Adrenal gland (tissue), 12 donors: ENCODE results near the gene BRPF1. TPM values are rescaled to one million over a fixed set of nuclear protein-coding genes. Genes with fewer than 3 reads are reported as not detected.

Source experiments
- DNase-seq, 7 donors: peaks; one replicate each; pipeline ENCODE4 v3.0.0-alpha.2; 2019 to 2020
- H3K27ac ChIP-seq, 5 donors: fragments of 200-600 bp; sonication (generic) in 4 of 5; 1 replicate in 3 of 5; 2 replicates in 2 of 5; pipeline versions ENCODE4 v1.5.1 to v1.8.0; 2016 to 2020; ENCODE audit warnings: mild to moderate bottlenecking in 1 of 5
- H3K27me3 ChIP-seq: fragments of 200-600 bp; 2 replicates; pipeline ENCODE4 v1.8.0; 2021
- H3K36me3 ChIP-seq, 2 donors: fragments of 200-600 bp; replicated peaks in 1 of 2; 1 replicate in 1 of 2; 2 replicates in 1 of 2; pipeline versions ENCODE4 v1.5.1 to v1.8.0; 2018 to 2022
- H3K4me1 ChIP-seq, 2 donors: fragments of 200-600 bp; replicated peaks in 1 of 2; 1 replicate in 1 of 2; 2 replicates in 1 of 2; pipeline versions ENCODE4 v1.5.1 to v1.8.0; 2018 to 2021
- H3K4me3 ChIP-seq, 4 donors: fragments of 200-600 bp; sonication (generic) in 3 of 4; one replicate each; pipeline ENCODE4 v1.5.1; 2016 to 2018
- H3K9me3 ChIP-seq, 3 donors: fragments of 200-600 bp; sonication (generic) in 1 of 3; replicated peaks in 1 of 3; 1 replicate in 2 of 3; 2 replicates in 1 of 3; pipeline versions ENCODE4 v1.5.1 to v1.8.0; 2016 to 2021
- CTCF ChIP-seq, 6 experiments: fragments of 450-650 bp in 4 of 6; fragments of 200-600 bp in 2 of 6; sonication (generic) in 1 of 6; IDR thresholded peaks; 1 replicate in 5 of 6; 2 replicates in 1 of 6; pipeline versions ENCODE4 v1.5.1 to v1.8.0; 2016 to 2021; ENCODE audit warnings: antibody characterized with exemption in 6 of 6, mild to moderate bottlenecking in 2 of 6, moderate library complexity in 1 of 6
- POLR2A ChIP-seq, 2 donors: fragments of 450-650 bp; IDR thresholded peaks; one replicate each; pipeline ENCODE4 v1.6.1; 2017; ENCODE audit warnings: antibody characterized with exemption in 2 of 2, mild to moderate bottlenecking in 2 of 2, moderate library complexity in 1 of 2
- WGBS, 4 donors: extraction: QIAGEN DNeasy Blood & Tissue Kit in 2 of 4; methylation state at CpG; one replicate each; pipeline versions ENCODE4 v1.1.5 to v1.1.7; 2013 to 2017; 5-methylcytosine and 5-hydroxymethylcytosine counted together
- intact Hi-C, 2 donors: fragments of 100-400 bp; cut with DNase I; formaldehyde crosslinking; loops; one replicate each; pipeline versions ENCODE4 v1.14.1 to v1.15.0; 2022 to 2023
- polyA plus RNA-seq, 3 donors: library from polyadenylated mRNA; stranded (reverse); fragments of 200-250 nt in 2 of 3; fragments of 350-450 nt in 1 of 3; fragmentation: Illumina TruSeq in 1 of 3; extraction: RNeasy Lipid Tissue Mini Kit (QIAGEN cat#74804) in 1 of 3; gene quantifications; one replicate each; pipeline ENCODE4 v1.2.3, GENCODE V29; 2013 to 2014
- total RNA-seq, 9 donors: library from RNA; depleted of rRNA in 4 of 9; stranded (reverse); fragments of >200 nt in 4 of 9; fragments of 120-200 nt in 1 of 9; fragmentation: NEBNext Ultra II Directional in 1 of 9; extraction: Animal tissue kit (Norgen Biotek cat#: 25700) in 1 of 9; gene quantifications; one replicate each; pipeline versions ENCODE4 v1.1.0 to v1.2.4, GENCODE V29; 2013 to 2023
- donor health status: healthy with polysubstance abuse.
- donor health status: Bipolar disorder and iron deficiency.
- donor health status: DM: yes; HTN: yes; CAD: no.
- donor health status: DM: no; HTN: no; CAD: no.
- donor health status: DM: no; HTN: no; CAD: no.
- donor health status: DM: yes; HTN: yes; CAD: no.

BRPF1 gene
- total and polyA plus RNA-seq, 12 donors: 7.4 to 18.7 (median 14.3) TPM

DNA sequence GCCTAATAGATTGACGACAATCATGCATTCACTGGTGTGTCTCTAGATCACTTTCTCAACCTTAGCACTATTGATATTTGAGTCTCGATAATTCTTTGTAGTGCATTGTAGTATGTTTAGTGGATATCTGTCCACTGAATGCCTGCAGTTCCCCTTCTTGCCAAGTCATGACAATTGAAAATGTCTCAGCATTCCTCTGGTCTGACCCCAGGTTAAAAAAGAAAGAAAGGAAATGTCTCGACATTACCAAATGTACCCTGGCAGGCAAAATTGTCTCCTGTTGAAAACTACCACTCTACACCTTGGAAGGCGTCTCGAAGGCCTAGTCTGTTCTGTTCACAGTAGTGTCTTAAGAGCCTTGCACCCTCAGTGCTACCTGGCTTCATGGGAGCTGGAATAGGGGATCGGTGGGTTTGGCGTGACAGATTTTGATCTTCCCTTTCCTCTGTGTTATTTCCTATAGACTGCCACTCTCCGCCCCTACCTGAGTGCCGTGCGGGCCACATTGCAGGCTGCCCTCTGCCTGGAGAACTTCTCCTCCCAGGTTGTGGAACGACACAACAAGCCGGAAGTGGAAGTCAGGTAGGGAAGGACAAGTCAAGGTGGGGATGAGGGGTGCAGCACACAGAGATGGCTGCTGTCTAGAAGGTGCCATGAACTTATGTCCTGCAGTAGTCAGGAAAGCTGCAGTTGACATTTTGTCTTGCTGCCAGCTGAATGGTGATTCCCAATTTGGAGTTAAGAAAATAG, 65.8 kb downstream of the BRPF1 start:
- DNase-seq: no peak
- H3K27me3 ChIP-seq: no peaks in the 10 kb centered on the region
- H3K36me3 ChIP-seq: peaks cover 0 to 50% of the 10 kb centered on the region in 2 donors
- H3K27ac ChIP-seq: no peak overlapping the region
- H3K4me1 ChIP-seq: peaks cover 9 to 28% of the 10 kb centered on the region in 2 donors
- H3K9me3 ChIP-seq: no peaks in the 10 kb centered on the region
- WGBS, 4 donors: 85 to 91% (median 90%) methylated on average over 10 to 12 of the region's 12 CpGs
- intact Hi-C loops: no loop called here
- H3K4me3 ChIP-seq: no peak overlapping the region
- TF ChIP-seq CTCF (IDR thresholded peaks at IDR 0.05): no peak
- no peak for TF ChIP-seq POLR2A (IDR thresholded peaks at IDR 0.05)

Other genes with a start within 250 kb of the BRPF1 start
- gene LHFPL4, start 177.9 kb upstream of the BRPF1 start, total RNA-seq: 1 to 10 TPM in 3 of 9 donors, under 1 TPM in 4, not detected in 2; 0.04 to 2.9 (median 0.83) TPM
- gene LHFPL4, start 177.9 kb upstream of the BRPF1 start, polyA plus RNA-seq: 1 to 10 TPM in 2 of 3 donors, under 1 TPM in 1; 0.67 to 3.5 (median 1.2) TPM
- gene MTMR14, start 82.2 kb upstream of the BRPF1 start, total RNA-seq: 10 to 100 TPM; 34.2 to 73.0 (median 39.4) TPM
- 10 to 100 TPM; 26.9 to 54.1 (median 42.4) TPM for gene MTMR14, start 82.2 kb upstream of the BRPF1 start, polyA plus RNA-seq
- gene CPNE9, start 27.9 kb upstream of the BRPF1 start, total RNA-seq: 1 to 10 TPM in 4 of 9 donors, under 1 TPM in 4, not detected in 1; 0.11 to 2.1 (median 1.1) TPM
- 1 to 10 TPM; 1.6 to 9.2 (median 4.0) TPM for gene CPNE9, start 27.9 kb upstream of the BRPF1 start, polyA plus RNA-seq
- 10 to 100 TPM; 13.3 to 34.9 (median 22.3) TPM for gene OGG1, start 18.2 kb downstream of the BRPF1 start, total RNA-seq
- gene OGG1, start 18.2 kb downstream of the BRPF1 start, polyA plus RNA-seq: 10 to 100 TPM; 16.0 to 25.6 (median 21.2) TPM
- 100 to 1,000 TPM in 7 of 9 donors, 10 to 100 TPM in 2; 12.7 to 261 (median 172) TPM for gene CAMK1, start 38.2 kb downstream of the BRPF1 start, total RNA-seq
- gene CAMK1, start 38.2 kb downstream of the BRPF1 start, polyA plus RNA-seq: 100 to 1,000 TPM in 2 of 3 donors, 10 to 100 TPM in 1; 51.5 to 281 (median 260) TPM
- gene TADA3, start 60.7 kb downstream of the BRPF1 start, total RNA-seq: 100 to 1,000 TPM in 5 of 9 donors, 10 to 100 TPM in 4; 59.1 to 148 (median 114) TPM
- 100 to 1,000 TPM in 2 of 3 donors, 10 to 100 TPM in 1; 49.7 to 133 (median 117) TPM for gene TADA3, start 60.7 kb downstream of the BRPF1 start, polyA plus RNA-seq
- 100 to 1,000 TPM; 138 to 249 (median 180) TPM for gene ARPC4, start 61.3 kb downstream of the BRPF1 start, total RNA-seq
- gene ARPC4, start 61.3 kb downstream of the BRPF1 start, polyA plus RNA-seq: 100 to 1,000 TPM in 1 of 3 donors, 10 to 100 TPM in 2; 75.8 to 140 (median 77.4) TPM
- 10 to 100 TPM; 13.8 to 68.0 (median 39.5) TPM for gene TTLL3, start 78.5 kb downstream of the BRPF1 start, total RNA-seq
- 100 to 1,000 TPM in 2 of 3 donors, 10 to 100 TPM in 1; 10.1 to 214 (median 146) TPM for gene TTLL3, start 78.5 kb downstream of the BRPF1 start, polyA plus RNA-seq
- 100 to 1,000 TPM in 1 of 9 donors, 10 to 100 TPM in 8; 21.5 to 116 (median 50.8) TPM for gene RPUSD3, start 112.3 kb downstream of the BRPF1 start, total RNA-seq
- gene RPUSD3, start 112.3 kb downstream of the BRPF1 start, polyA plus RNA-seq: 10 to 100 TPM; 27.7 to 47.9 (median 35.1) TPM
- 1 to 10 TPM in 5 of 9 donors, under 1 TPM in 3, not detected in 1; 0.22 to 5.9 (median 1.2) TPM for gene CIDEC, start 148.5 kb downstream of the BRPF1 start, total RNA-seq
- 100 to 1,000 TPM in 1 of 3 donors, 1 to 10 TPM in 1, under 1 TPM in 1; 0.38 to 108 (median 3.9) TPM for gene CIDEC, start 148.5 kb downstream of the BRPF1 start, polyA plus RNA-seq
- gene JAGN1, start 158.9 kb downstream of the BRPF1 start, total RNA-seq: 100 to 1,000 TPM in 2 of 9 donors, 10 to 100 TPM in 7; 47.2 to 116 (median 60.9) TPM
- gene JAGN1, start 158.9 kb downstream of the BRPF1 start, polyA plus RNA-seq: 10 to 100 TPM; 31.4 to 69.7 (median 58.2) TPM
- 1 to 10 TPM in 6 of 9 donors, under 1 TPM in 3; 0.22 to 3.3 (median 1.4) TPM for gene IL17RE, start 171.1 kb downstream of the BRPF1 start, total RNA-seq
- gene IL17RE, start 171.1 kb downstream of the BRPF1 start, polyA plus RNA-seq: 1 to 10 TPM in 2 of 3 donors, under 1 TPM in 1; 0.51 to 4.3 (median 2.3) TPM
- gene IL17RC, start 185.4 kb downstream of the BRPF1 start, total RNA-seq: 100 to 1,000 TPM in 2 of 9 donors, 10 to 100 TPM in 7; 24.7 to 141 (median 89.8) TPM
- 100 to 1,000 TPM in 2 of 3 donors, 10 to 100 TPM in 1; 20.5 to 283 (median 208) TPM for gene IL17RC, start 185.4 kb downstream of the BRPF1 start, polyA plus RNA-seq
- gene CRELD1, start 202.1 kb downstream of the BRPF1 start, total RNA-seq: 10 to 100 TPM; 28.8 to 95.4 (median 45.1) TPM
- 100 to 1,000 TPM in 1 of 3 donors, 10 to 100 TPM in 2; 30.2 to 137 (median 66.3) TPM for gene CRELD1, start 202.1 kb downstream of the BRPF1 start, polyA plus RNA-seq
- 1 to 10 TPM in 7 of 9 donors, under 1 TPM in 2; 0.30 to 6.4 (median 3.3) TPM for gene PRRT3, start 220.7 kb downstream of the BRPF1 start, total RNA-seq
- gene PRRT3, start 220.7 kb downstream of the BRPF1 start, polyA plus RNA-seq: 1 to 10 TPM; 2.2 to 2.9 (median 2.5) TPM